Measurements from ENCODE around the gene APBA3. TPM values are rescaled to one million over a fixed set of nuclear protein-coding genes. Genes with fewer than 3 reads are reported as not detected.
A peak's percentile ranks its signal among the peaks of the same experiment; 100 is the strongest.

The APBA3 gene
- total RNA-seq, 1 donor from 2014 or later, result 20.6 TPM

- DNase-seq (ENCODE audit: low read depth in 2 of 2), result no peak
These were observed 12.5 kb downstream of the APBA3 start for GRCh38 chr19:3748965-3749364.

GRCh38 chr19:3746371-3747056 is 15.0 kb downstream of the APBA3 start:
- DNase-seq (ENCODE audit: low read depth in 2 of 2), result no peak

- DNase-seq (ENCODE audit: low read depth in 2 of 2), result no peak
These were observed 16.0 kb downstream of the APBA3 start for GRCh38 chr19:3745363-3746045.

GRCh38 chr19:3743486-3743885 is 18.0 kb downstream of the APBA3 start:
- DNase-seq (ENCODE audit: low read depth in 2 of 2), result peak in 1 of 2 donors; percentile 24

- no peak for DNase-seq (ENCODE audit: low read depth in 2 of 2)
These were observed 21.1 kb downstream of the APBA3 start for GRCh38 chr19:3740431-3740830.

GRCh38 chr19:3738477-3739220 is 22.8 kb downstream of the APBA3 start:
- DNase-seq (ENCODE audit: low read depth in 2 of 2), result peak in 1 of 2 donors; percentile 22

- DNase-seq (ENCODE audit: low read depth in 2 of 2), result no peak
These were observed 23.8 kb downstream of the APBA3 start for GRCh38 chr19:3737487-3738205.

- DNase-seq (ENCODE audit: low read depth in 2 of 2), result no peak
These were observed 25.3 kb downstream of the APBA3 start for GRCh38 chr19:3736106-3736724.

GRCh38 chr19:3734310-3734600 is 27.2 kb downstream of the APBA3 start:
- DNase-seq (ENCODE audit: low read depth in 2 of 2), result no peak

GRCh38 chr19:3733549-3734309 is 27.8 kb downstream of the APBA3 start:
- no peak for DNase-seq (ENCODE audit: low read depth in 2 of 2)

GRCh38 chr19:3732108-3732507 is 29.4 kb downstream of the APBA3 start:
- DNase-seq (ENCODE audit: low read depth in 2 of 2), result no peak

GRCh38 chr19:3730457-3730958 is 31.0 kb downstream of the APBA3 start:
- no peak for DNase-seq (ENCODE audit: low read depth in 2 of 2)

GRCh38 chr19:3725640-3726310 is 35.7 kb downstream of the APBA3 start:
- DNase-seq (ENCODE audit: low read depth in 2 of 2), result no peak

GRCh38 chr19:3725121-3725520 is 36.4 kb downstream of the APBA3 start:
- no peak for DNase-seq (ENCODE audit: low read depth in 2 of 2)

GRCh38 chr19:3723883-3724282 is 37.6 kb downstream of the APBA3 start:
- DNase-seq (ENCODE audit: low read depth in 2 of 2), result no peak

GRCh38 chr19:3723110-3723488 is 38.4 kb downstream of the APBA3 start:
- DNase-seq (ENCODE audit: low read depth in 2 of 2), result no peak

GRCh38 chr19:3722443-3723109 is 38.9 kb downstream of the APBA3 start:
- DNase-seq (ENCODE audit: low read depth in 2 of 2), result no peak

GRCh38 chr19:3721887-3722442 is 39.5 kb downstream of the APBA3 start:
- DNase-seq (ENCODE audit: low read depth in 2 of 2), result no peak

Data from lung microvascular endothelial cell (primary cell).